ENCODE measurements around the gene PCP2.

Gene PCP2

GRCh38 chr19:7596211-7596937, 37.1 kb downstream of the PCP2 start:
- no peak for DNase-seq (ENCODE audit: low read depth in 3 of 3)

DNA sequence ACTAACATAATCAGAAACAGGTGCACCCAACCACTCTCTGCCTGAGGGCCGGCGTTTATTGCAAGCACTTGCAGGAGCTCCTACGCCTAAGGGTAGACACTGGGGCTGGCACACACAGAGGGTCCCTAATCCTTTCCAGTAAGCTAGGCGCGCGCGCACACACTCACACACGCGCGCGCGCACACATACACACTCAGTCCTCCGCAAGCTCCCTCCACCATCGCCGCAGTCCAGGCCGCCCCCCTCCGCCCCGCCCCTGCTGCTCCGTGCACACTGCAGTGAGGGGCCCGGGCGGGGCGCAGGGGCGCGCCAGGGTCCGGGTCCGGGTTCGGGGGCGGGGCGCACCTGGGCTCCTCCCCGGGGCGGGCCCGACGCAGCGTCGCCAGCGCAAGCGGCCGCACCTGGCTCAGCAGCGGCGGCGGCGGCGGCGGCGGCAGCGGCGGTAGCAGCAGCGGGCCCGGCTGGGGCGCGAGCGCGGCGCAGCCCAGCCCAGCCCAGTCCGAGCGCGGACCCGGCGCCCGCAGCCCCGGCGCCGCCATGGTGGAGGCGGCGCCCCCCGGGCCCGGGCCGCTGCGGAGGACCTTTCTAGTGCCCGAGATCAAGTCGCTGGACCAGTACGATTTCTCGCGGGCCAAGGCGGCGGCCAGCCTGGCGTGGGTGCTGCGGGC, 37.9 kb downstream of the PCP2 start, which contains the start of gene CAMSAP3:
Gene CAMSAP3, plus strand, starts transcription at position 398 of the 668 bp plus-strand sequence. Its CDS starts 140 bp downstream, at position 538.
- peak in 1 of 3 experiments; percentile 42 for DNase-seq (ENCODE audit: low read depth in 3 of 3)

DNA sequence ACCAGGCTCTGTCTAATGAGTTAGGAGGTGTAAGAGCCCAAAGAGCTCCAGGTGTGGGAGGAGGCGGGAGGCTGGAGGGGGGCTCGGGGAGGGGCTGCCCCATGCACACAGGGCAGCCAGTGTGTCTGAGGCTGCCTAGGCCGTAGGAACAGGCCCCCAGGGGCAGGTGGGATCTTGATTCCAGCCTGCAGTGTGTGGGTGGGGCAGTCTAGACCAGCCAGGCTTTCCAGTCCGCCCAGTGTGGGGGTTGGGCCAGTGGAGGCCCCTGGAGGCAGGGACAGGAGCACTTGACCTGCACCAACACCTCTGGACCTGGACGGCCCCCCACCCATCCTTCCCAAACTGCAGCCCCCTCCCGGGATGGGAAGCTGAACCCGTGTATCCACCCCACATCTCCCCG, 43.3 kb downstream of the PCP2 start:
- no peak for DNase-seq (ENCODE audit: low read depth in 3 of 3)

- DNase-seq (ENCODE audit: low read depth in 3 of 3) = no peak
These were observed 43.7 kb downstream of the PCP2 start for GRCh38 chr19:7589822-7590221.

- DNase-seq (ENCODE audit: low read depth in 3 of 3) = no peak
These were observed 51.1 kb downstream of the PCP2 start for GRCh38 chr19:7582446-7582845.

Measured in stimulated activated CD4-positive, alpha-beta T cell treated with anti-CD3 and anti-CD28 coated beads, TNF-alpha, amount 100 ng/mL, for 24 hours (primary cell).